ENCODE data around the gene GSTO2. TPM values are rescaled to one million over a fixed set of nuclear protein-coding genes. Genes with fewer than 3 reads are reported as not detected.
A peak's percentile ranks its signal among the peaks of the same experiment; 100 is the strongest.

Gene GSTO2
- total RNA-seq = 22.0 and 24.0 TPM in 2 replicates

DNA sequence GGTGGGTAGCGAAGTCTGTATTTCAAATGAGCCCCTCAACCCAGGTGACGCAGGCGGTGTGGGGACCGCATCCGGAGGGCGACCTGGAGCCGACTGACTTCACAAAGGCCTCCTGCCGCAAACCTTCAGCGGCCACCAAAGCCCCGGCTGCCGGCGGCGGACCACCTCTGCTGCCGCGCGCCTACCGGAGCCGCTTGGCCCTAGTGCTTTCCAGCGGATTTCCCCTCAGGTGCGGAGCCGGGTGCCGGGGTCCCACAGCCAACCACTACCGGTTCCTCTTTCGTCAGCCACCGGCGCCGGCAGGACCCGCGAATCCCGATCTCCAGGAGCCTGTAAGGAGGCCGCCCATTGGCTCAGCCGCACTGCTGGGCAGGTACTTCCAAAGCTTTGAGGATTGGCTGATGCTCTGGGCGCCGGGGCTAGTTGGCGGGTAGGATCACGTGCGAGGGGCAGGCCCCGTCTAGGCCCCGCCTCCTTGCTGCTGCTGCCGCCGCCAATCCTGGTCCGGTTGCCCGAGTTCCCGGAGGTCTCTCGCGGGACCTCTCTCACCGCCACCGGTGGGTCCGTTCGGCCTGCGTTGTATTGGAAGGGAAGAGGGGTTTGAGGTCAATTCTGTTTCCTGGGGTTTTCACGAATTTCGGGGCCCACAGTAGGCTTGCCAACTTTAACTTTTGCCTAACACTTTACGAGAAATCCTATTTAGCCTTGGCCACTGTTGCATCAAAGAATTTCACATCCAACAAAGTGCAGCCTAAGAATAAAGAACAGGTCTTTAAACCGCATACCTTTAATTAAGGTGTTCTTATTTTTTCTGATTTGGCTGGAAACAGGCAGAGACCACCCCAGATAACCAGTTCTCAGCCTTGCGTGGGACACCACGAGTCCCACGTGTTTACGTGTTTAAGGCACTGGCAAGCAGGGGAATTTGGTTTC, at the start of gene GSTO2:
GSTO2 (plus strand) TSS at position 472 of the 933 bp plus-strand sequence. CDS start 5,732 bp downstream, outside the sequence.
- no peaks in the 10 kb centered on the region for H3K27me3 ChIP-seq (ENCODE audit: control insufficient read depth, insufficient read depth, low read length)
- H3K36me3 ChIP-seq (ENCODE audit: control insufficient read depth, insufficient read depth, low read length) = no peaks in the 10 kb centered on the region
- TF ChIP-seq, protein P1, sequence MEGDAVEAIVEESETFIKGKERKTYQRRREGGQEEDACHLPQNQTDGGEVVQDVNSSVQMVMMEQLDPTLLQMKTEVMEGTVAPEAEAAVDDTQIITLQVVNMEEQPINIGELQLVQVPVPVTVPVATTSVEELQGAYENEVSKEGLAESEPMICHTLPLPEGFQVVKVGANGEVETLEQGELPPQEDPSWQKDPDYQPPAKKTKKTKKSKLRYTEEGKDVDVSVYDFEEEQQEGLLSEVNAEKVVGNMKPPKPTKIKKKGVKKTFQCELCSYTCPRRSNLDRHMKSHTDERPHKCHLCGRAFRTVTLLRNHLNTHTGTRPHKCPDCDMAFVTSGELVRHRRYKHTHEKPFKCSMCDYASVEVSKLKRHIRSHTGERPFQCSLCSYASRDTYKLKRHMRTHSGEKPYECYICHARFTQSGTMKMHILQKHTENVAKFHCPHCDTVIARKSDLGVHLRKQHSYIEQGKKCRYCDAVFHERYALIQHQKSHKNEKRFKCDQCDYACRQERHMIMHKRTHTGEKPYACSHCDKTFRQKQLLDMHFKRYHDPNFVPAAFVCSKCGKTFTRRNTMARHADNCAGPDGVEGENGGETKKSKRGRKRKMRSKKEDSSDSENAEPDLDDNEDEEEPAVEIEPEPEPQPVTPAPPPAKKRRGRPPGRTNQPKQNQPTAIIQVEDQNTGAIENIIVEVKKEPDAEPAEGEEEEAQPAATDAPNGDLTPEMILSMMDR (IDR thresholded peaks at IDR 0.05; ENCODE audit: insufficient read depth, low read length, poor library complexity, severe bottlenecking) = no peak
- H3K4me3 ChIP-seq (ENCODE audit: low read depth, low read length) = peak within 1 kb of the TSS; percentile 58
- DNase-seq (ENCODE audit: low read depth) = peak; percentile 97

DNA sequence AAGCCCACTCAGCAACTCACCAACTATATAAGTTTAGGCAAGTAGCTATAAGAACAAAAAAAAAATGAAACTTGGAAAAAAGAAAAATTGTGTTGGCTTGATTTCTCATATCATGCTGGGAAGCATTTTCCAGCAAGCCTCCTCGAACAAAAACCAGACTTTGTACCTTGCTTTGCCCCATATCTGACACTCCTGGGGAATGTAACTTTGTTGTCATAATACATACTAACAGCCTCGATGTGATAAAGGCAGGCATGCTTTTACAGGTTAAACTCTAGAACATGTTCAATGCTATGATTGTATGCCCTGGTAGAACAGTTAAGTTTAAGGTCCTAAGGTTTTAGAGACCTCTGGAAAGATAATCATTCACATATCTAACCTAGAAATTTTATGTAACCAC, 48.5 kb upstream of the GSTO2 start:
- TF ChIP-seq, protein P1 (IDR thresholded peaks at IDR 0.05; ENCODE audit: insufficient read depth, low read length, poor library complexity, severe bottlenecking) = no peak
- DNase-seq (ENCODE audit: low read depth) = no peak
- no peak overlapping the region for H3K4me3 ChIP-seq (ENCODE audit: low read depth, low read length)
- H3K27me3 ChIP-seq (ENCODE audit: control insufficient read depth, insufficient read depth, low read length) = no peaks in the 10 kb centered on the region
- no peaks in the 10 kb centered on the region for H3K36me3 ChIP-seq (ENCODE audit: control insufficient read depth, insufficient read depth, low read length)

GRCh38 chr10:104223304-104223703, 45.7 kb upstream of the GSTO2 start:
- H3K27me3 ChIP-seq (ENCODE audit: control insufficient read depth, insufficient read depth, low read length) = no peaks in the 10 kb centered on the region
- no peak overlapping the region for H3K4me3 ChIP-seq (ENCODE audit: low read depth, low read length)
- no peaks in the 10 kb centered on the region for H3K36me3 ChIP-seq (ENCODE audit: control insufficient read depth, insufficient read depth, low read length)
- TF ChIP-seq, protein P1 (IDR thresholded peaks at IDR 0.05; ENCODE audit: insufficient read depth, low read length, poor library complexity, severe bottlenecking) = no peak
- no peak for DNase-seq (ENCODE audit: low read depth)

GRCh38 chr10:104230490-104230889, 38.5 kb upstream of the GSTO2 start:
- no peak overlapping the region for H3K4me3 ChIP-seq (ENCODE audit: low read depth, low read length)
- TF ChIP-seq, protein P1 (IDR thresholded peaks at IDR 0.05; ENCODE audit: insufficient read depth, low read length, poor library complexity, severe bottlenecking) = no peak
- DNase-seq (ENCODE audit: low read depth) = no peak
- no peaks in the 10 kb centered on the region for H3K27me3 ChIP-seq (ENCODE audit: control insufficient read depth, insufficient read depth, low read length)
- no peaks in the 10 kb centered on the region for H3K36me3 ChIP-seq (ENCODE audit: control insufficient read depth, insufficient read depth, low read length)

- TF ChIP-seq, protein P1 (IDR thresholded peaks at IDR 0.05; ENCODE audit: insufficient read depth, low read length, poor library complexity, severe bottlenecking) = no peak
- peak within 1 kb of the TSS; percentile 78 for H3K4me3 ChIP-seq (ENCODE audit: low read depth, low read length)
- no peaks in the 10 kb centered on the region for H3K36me3 ChIP-seq (ENCODE audit: control insufficient read depth, insufficient read depth, low read length)
- no peaks in the 10 kb centered on the region for H3K27me3 ChIP-seq (ENCODE audit: control insufficient read depth, insufficient read depth, low read length)
- peak; percentile 87 for DNase-seq (ENCODE audit: low read depth)
Observed at GRCh38 chr10:104231784-104232612, 37.0 kb upstream of the GSTO2 start, which contains the start of gene CFAP43. Gene CFAP43, minus strand, starts transcription at chr10:104232364. Its CDS starts 118 bp downstream, at chr10:104232246.
